Inflammatory macrophage treated with lipopolysaccharide for 1 hour (primary cell): ENCODE data around the gene SRL.

Experiments
- DNase-seq, 2 donors: peaks; one replicate each; pipeline ENCODE4 v3.0.0-alpha.2; 2020 to 2022

Gene SRL

DNA sequence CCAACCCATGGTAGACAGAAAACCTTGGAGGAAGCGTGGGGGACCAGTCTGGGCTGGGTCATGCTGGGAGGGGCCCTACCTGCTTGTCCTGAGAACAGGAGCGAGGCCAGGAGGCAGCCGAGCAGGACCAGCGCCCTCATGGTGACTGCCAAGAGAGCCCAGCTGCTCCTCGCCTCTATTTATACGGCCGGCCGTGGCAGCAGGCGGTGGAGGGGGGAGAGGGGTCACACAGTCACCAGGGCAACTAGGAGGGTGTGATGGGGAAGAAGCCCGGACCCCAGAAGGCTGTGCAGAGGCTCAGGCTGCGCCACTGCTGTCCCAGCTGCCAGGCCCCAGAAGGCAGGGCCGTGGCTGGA, at the start of gene SRL:
TSS of gene SRL (minus strand) at position 153 of the 356 bp plus-strand sequence. CDS start at position 140, 13 bp downstream.
- no peak for DNase-seq

DNA sequence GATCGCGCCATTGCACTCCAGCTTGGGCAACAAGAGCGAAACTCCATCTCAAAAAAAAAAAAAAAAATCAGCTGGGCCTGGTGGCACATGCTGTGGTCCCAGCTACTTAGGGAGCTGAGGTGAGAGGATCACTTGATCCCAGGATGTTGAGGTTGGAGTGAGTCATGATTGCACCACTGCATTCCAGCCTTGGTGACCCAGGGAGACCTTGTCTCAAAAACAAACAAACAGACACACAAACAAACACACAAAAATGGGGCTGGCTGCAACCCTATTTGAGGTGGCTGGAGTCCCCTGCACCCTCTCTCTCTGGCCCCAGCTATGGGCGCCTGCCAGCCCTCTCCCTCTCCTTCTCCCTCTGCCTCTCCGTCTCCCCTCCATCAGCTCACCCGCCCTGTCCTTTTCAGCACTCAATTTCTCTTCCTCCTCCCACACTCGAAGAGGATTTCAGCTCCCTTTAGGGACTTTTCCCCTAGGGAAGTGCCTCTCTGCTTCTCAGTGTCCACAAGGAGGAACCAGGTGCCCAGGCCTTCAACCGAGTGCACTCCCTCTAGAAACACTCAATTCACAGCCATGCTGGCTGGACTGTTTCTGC, 48.5 kb upstream of the SRL start:
- DNase-seq: peak; percentile 74 to 89

DNA sequence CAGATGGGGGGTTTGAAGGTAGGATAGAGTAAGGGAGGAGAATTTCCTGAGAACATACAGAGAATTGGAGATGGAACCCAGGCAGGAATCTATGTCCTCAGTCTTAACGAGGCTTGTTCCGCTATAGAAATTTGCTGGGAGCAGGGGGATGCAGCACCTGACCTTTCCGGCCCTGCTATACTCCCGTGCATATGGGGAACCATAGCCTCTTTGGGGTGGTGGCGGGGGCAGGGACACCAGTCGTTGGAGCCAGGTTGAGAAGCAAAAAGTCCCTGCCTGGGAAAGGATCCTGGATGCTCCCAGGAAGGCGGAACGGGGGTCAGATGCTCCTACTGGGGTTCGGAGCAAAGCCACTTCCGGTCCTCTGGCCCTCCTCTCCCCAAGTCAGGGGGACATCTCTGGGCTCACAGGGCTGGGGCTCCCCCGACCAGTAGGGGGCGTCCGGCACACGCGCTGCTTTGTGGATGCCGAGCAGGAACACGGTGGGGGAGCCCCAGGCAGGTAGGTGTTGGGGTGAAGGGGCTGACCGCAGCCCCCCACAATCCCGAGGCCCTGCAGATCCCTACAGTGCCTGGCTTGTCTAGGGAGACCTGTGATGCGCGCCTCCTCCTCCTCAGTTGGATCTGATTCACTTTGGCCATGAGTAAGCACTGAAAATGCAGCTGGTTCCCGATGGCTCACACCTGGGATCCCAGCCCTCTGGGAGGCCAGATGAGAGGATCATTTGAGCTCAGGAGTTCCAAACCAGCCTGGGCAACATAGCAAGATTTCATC, 46.5 kb upstream of the SRL start:
- DNase-seq: peak in 1 of 2 donors; percentile 74

DNA sequence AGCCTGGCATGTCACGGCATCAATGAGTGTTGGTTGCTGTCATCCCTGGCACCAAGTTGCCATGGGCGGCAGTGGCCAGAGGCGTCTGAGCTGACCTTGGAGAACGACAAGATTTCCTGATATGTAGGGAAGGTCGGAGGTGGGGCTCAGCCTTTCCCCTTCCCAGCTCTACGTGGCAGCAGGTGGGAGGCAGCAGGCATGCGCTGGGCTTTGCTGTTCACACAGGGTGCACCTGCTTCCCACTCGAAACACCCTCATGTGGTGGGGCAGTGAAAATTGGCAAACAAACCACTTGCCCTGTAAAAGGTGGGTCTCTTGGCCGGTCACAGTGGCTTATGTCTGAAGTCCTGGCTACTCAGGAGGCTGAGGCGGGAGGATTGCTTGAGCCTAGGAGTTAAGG, 43.3 kb upstream of the SRL start:
- DNase-seq: no peak

DNA sequence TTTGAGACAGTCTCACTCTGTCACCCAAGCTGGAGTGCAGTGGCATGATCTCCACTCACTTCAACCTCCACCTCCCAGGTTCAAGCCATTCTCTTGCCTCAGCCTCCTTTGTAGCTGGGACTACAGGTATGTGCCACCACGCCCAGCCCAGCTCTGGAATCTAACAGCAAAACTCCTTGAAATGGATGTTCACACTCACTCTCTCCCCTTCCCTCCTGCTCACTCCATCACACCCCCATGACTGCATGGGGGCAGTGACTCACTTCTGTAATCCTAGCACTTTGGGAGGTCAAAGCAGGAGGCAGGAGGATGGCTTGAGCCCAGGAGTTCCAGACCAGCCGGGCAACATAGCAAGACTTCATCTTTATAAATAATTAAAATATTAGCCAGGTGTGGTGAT, 42.1 kb upstream of the SRL start:
- no peak for DNase-seq

DNA sequence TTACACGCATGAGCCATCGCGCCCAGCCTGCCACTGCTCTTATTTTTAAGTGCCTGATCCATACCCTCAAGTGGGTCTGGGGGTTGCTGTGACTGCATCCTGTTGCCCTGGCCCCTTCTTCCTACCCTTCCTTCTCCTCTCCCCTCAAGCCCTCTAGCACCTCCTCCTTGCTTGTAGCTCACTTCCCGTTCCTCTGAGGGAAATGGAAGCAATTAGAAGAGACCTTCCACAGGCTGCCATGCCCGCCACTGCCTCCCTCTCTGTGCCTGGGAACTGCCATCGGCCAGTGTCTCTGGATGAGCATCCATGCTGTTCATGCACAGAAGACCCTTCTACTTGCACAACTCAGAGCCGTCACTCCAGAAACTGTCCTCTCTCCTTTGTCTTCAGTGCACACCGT, 41.6 kb upstream of the SRL start:
- no peak for DNase-seq

DNA sequence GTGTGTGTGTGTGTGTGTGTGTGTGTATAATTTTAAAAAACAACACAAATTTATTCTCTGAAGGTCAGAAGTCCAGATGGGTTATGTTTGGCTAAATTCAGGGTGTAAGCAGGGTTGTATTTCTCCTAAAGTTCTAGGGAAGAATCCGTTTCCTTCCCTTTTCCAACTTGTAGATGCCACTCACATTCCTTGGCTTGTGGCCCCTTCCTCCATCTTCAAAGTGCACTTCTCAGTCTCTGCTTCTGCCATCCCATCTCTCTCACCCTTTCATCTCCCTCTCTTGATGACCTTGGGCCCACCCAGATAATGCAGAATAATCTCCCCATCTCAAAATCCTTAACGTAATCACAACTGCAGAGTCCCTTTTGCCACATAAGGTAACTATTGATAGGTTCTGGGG, 38.7 kb upstream of the SRL start:
- DNase-seq: no peak

DNA sequence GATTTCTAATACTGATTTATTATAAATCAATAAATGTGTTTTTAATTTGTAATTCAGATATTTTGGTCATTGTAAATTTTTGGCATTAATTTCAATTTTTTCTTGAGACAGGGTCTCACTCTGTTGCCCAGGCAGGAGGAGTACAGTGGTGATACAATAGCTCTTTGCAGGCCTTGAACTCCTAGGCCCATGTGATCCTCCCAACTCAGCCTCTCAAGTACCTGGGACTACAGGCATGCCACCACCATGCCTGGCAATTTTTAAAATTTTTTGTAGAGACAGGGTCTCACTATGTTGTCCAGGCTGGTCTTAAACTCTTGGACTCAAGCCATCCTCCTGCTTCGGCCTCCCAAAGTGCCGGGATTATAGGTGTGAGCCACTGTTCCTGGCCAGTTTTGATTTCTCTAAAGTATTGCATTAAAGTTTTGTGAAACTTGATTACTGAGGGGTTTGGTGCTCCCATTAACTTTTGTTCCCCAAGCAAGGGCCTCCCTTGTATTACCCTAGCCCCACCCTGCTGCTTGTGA, 36.2 kb upstream of the SRL start:
- DNase-seq: no peak

DNA sequence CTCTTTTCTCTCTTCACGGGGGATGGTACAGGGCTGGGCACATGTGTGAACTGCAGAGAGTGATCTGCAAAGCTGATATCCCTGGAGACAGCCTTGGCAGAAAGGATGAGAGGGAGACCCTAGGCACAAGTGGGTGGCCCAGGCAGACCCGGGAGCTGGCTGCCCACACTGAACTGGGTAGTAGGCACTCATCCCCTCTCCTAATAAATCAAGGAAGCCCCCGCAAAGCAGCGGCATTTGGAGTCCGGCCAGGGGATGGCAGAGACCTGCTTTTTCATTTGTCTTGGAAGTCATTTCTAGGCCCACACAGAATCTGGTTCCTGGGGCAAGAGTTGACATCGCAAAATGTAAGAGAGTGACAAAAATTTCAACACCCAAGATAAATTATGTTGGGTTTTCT, 34.0 kb upstream of the SRL start:
- DNase-seq: no peak

DNA sequence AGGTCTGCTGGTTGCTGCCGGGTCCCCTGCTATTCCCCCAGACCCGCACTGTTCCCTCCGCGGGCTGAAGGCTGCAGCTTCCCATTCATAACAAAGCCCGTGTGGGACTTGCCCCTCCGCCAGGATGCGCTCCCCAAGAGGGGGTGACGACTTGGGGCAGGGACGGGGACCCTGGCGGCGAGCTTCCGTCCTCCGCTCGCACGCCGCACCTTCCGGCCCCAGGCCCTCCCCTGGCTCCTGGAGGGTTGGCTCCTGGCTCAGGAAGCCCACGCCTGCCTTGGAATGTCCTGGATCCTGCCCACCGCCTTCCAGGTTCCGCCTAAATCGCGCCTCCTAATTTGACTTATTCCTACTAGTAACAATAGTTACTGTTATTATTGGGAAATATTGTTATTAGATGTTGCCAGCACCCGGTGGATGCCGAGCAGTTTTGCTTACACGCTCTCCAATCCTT, 32.0 kb upstream of the SRL start:
- peak in 1 of 2 donors; percentile 34 for DNase-seq

DNA sequence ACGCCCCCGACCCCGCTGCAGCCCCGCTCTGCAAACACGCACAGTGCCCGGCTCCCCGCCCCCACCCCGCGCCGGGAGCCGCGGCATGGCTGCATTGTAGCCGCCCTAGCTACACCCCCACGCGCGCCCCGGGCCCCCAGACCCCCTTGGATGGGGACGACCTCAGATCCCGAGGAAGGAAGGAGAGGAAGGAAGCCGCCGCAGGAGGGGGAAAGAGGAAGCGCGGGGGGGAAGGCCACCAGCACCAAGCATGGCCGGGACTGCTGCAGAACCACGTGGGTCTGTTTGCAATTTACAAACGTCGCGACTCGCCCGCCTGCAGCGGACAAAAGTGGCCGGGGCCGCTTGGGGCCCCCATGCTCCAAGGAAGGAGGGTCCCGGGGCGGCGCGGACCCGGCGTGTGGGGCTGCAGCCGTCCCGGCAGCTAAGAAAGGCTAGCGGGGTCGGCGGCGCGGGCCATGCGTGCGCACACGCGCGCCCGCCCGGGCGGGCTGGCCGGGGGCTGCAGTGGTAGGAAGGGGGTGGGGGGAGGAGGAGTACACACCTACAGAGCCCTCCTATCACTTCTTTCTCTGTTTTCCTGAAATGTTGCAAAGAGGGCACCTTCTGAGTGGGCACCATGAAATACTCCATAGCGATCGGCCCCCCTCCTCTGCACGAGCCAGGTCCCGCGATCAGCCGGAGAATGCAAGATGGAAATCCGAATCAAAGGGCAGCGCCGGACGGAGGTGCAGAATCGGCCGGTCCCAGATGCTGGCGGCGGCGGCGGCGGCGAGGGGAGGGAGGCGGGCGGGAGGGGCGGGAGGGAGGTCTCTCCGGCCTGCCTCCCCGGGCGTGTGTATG, 30.5 kb upstream of the SRL start:
- peak; percentile 56 to 65 for DNase-seq

DNA sequence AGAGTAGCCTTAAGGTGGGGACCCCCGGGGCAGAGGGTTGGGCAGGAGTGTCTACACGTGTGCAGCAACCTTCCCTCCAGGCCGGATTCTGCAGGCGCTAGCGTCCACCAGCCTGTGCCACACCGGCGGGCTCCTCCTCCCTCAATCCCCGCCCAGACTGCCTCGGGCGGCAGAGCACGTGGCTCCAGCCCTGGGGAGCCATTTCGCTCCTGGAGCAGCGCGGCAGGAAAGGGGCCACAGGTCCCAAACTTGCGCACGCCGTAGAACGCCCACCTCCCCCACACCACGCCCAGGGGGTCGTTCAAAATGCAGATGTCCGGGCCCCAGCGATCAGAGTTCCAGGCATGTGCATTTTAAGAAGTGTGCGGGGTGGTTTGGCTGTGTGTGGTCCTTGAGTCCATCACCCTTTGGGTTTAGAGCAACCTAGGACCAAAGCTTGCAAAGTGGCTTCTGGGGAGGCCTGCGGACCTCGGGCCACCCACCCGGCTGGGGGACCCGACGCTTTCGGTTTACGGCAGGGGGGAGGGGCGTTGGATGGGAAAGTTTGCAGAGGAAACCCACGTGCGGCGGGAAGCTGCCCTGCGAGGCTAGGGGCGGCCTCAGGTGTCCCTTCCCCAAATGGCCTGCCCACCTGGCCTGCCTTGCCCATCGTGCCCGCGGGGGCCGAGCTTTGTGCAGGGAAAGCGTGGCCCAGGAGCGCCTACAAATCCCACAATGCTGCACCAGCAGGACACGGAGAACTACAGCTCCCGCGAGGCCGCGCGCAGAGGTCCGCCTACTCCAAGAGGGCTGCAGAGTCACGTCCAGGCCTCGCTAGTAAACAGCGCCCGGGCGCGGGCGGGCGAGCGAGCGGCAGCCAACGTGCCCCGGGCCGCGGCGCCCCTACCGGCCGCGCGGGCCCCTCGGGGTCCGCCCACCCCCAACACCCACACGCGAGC, 29.6 kb upstream of the SRL start:
- DNase-seq: peak; percentile 87 to 88

DNA sequence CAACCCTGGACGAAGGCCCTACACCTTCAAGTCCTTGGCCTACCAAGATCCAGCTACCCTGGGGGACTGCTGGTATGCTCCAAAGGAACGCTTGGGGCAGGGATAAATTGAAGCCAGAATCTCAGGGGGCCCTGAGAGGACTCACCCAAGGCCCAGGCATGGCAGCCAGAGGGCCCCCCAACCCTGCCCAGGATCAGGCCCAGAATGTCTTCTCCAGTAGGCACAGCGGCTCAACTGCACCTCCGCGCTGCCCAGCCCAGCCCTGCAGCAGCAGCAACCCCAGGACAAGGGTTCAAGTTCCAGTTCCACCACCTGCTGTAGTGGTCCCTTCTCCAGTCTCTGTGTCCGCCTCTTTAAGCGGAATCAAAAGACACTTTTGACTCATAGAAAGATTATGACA, 28.7 kb upstream of the SRL start:
- no peak for DNase-seq

DNA sequence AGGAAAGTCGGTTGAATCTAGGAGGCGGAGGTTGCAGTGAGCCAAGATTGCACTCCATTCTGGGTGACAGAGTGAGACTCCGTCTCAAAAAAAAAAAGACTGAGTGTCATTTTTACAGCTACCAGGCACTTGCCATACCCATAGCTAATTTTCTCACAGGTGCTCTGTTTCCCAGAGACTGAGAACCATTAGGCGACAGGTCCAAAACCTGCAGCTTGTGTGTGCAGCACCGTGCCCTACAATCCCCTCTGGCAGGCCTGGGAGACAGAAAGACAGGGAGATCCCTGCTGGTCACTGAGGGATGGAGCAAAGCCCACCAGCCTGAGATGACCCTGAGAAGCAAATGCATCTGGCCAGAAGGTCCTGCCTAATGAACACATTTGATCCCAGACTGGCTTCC, 28.2 kb upstream of the SRL start:
- no peak for DNase-seq

DNA sequence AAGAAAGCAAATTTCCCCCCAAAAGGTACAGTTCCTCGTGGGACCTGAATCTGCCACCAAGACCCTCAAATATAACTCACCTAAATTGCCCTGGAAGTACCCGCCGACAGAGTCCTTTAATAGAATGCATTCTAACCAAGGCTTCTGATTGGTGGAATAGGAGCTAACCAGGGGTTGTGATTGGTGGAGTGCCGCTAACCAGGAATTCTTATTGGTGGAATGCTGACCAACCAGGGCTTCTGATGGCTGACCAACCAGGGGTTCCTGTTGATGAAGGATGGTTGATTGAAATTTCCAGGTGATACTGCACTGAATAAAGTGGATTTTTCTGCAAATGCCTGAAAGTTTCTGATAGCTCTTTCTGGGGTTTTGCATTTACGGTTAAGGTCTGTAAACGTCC, 24.5 kb upstream of the SRL start:
- no peak for DNase-seq

DNA sequence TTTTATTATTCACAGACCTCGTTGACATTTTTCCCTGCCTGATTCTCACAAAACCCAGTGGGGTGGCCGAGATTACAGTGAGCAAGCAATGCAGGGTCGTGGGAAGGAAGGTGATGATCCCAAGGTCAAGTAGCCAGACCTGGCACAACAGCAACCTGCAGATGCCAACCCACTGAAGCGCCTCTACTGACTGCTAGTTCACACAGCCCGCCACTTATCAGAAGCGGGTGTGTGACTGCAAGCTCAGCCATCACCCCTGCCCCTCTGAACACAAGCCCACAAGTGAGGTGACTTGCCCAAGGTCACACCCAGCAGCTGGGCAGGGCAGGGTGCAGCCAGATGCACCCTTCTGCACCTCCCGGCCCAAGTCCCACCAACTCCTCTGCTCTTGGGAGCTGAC, 23.8 kb upstream of the SRL start:
- DNase-seq: no peak

DNA sequence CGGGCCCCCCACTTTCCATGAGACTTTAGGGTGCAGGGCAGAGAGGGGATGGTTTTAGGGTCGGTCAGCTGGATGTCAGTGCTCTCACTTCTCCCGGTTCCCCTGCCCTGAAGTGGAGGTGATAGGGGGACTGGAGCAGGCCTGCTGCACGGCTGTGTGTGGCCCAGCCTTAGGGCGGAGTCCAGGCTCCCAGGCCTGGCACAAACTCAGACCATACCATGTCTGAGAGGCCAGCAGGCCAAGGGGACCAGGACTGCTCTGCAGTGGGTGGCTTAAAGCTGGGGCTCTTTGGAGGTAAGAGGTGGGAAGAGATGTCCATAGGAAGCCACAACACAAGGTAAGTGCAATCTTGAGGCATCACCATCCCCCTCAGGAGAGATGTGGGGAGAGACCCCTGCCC, 22.7 kb upstream of the SRL start:
- DNase-seq: no peak

DNA sequence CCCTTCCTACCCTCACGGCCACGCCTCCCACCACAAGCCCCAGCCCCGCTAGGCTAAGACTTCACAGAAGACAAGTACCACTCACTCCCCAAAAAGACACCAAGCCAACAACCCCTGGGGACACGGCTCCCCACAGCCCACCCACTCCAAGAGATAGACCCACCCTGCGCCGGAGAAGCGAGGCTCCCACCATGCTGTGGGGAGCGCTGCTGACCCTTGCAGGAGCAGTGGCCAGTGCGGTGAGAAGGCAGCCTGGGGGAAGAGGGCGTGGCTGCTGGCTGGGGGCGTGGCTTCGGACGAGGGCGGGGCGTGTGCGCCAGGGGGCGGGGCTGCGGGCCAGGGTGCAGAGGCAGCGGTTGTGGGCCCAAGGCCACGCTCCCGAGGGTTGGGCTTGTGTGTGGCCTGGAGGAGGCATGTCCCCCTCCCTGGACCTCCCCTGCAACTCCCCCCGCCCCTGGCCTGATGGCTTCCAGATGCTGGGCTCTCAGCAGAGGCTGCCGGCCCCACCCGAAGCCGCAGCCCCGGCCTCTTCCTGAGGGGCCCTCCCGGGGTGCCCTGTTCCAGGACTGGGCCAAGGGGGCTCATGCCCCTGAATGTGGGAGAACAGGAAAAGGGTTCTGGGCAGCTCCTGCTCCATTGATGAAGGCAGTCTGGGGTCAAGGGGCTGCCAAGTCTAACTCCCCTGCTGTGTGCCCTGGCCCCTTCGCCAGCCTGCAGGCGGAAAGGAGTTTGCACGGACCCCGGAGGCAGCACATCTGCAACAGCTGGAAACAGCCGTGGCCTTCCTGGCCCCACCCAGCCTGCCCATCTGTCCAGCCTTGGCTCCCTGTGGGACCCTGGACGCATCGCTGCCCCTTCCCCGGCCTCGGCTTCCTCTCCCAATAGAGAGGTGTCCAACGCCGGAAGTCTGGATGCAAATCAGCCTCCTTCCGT, 21.9 kb upstream of the SRL start:
- no peak for DNase-seq

DNA sequence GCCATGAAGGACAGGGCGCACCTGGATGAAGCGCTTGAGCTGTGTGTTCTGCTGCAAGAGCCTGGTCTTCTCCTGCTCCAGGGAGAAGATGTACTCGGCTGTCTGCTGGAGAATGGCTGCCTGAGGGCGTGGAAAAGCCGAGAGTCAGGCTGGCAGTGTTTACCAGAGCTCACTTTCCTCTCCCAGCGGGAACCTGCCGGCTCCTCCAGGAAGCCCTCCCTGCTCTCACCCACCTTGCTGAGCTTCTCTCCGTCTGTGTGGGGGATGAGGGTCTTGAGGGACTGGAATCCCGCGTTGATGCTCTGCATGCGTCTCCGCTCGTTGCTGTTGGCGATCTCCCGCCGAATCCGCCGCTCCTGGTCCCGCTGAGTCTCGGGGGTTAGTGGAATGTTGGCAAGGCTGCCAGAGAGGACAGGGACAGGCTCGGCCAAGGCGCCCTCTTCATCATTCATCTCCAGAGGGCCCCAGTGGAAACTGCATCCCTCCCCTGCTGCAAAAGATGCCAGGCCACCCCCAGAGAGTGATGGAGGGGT, 20.5 kb upstream of the SRL start:
- DNase-seq: no peak

DNA sequence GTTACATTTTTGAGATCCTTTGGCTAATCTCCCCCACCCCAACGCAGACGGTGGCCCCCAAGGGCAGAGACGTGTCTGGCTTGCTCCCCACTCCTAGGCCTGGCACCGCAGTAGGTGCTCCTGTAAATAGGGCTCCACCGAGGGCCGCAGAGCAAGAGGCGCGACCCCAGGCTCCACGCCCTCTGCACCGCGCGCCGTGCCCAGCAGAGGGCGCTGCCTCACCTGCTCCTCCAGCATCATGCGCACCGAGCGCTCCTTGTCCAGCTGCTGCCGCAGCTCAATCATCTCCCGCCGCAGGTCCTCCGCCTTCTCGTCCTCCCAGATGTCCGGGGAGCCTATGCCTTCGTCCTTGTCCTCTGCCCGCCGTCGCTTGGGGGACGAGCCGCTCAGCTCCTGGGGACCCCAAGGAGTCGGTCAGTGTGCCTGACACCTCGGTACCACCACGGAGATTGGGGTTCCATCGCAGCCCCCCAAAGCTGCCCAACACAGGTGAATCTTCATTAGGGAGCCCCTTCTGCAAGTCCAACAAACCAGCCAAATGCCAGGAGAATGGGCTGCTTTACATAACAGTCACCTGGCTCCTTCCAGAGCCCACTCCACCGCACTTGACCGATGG, 19.8 kb upstream of the SRL start:
- DNase-seq: no peak

DNA sequence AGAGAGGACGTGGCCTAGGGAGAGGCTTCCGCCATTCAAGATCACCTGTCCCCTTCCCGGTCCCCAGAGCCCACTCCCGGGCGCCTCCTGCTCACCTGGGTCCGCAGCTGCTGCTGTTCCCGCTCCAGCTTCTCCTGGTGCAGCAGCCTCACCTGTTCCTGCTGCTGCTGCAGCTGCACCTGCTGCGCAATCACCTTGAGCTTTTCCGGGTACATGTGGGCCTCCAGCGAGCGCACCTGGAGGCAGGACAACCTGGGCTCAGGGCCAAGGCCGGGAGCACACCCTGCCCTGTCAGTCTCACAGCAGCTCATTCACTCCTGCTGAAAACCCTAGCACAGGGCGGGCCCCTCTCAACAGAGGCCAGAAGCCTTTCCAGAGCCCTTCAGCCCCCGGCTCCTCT, 18.5 kb upstream of the SRL start:
- DNase-seq: no peak
